Gastroesophageal sphincter (tissue), 4 donors: ENCODE results near the gene UBQLN1. TPM values are rescaled to one million over a fixed set of nuclear protein-coding genes. Genes with fewer than 3 reads are reported as not detected.
A peak's percentile ranks its signal among the peaks of the same experiment; 100 is the strongest.

ENCODE experiments used
- ATAC-seq: fragments of 150-250 bp; one replicate; pipeline ENCODE4 v1.9.1; 2016; ENCODE audit warnings: mild to moderate bottlenecking, moderate library complexity
- H3K27ac ChIP-seq, 4 donors: fragments of 200-600 bp; sonication (generic) in 3 of 4; 1 replicate in 3 of 4; 2 replicates in 1 of 4; pipeline ENCODE4 v1.5.1; 2016 to 2019
- H3K27me3 ChIP-seq: fragments of 200-600 bp; sonication (generic); one replicate; pipeline ENCODE4 v1.5.1; 2019
- H3K36me3 ChIP-seq, 2 donors: fragments of 200-600 bp; sonication (generic); one replicate each; pipeline ENCODE4 v1.5.1; 2019; ENCODE audit warnings: control low read depth in 1 of 2
- H3K4me1 ChIP-seq, 3 donors: fragments of 200-600 bp; sonication (generic); 1 replicate in 2 of 3; 2 replicates in 1 of 3; pipeline ENCODE4 v1.5.1; 2016 to 2019; ENCODE audit warnings: control low read depth in 2 of 3
- H3K4me3 ChIP-seq, 2 donors: fragments of 200-600 bp; sonication (generic); one replicate each; pipeline ENCODE4 v1.5.1; 2019; ENCODE audit warnings: mild to moderate bottlenecking in 1 of 2, moderate library complexity in 1 of 2
- H3K9me3 ChIP-seq, 3 donors: fragments of 200-600 bp; sonication (generic); one replicate each; pipeline ENCODE4 v1.5.1; 2017 to 2019; ENCODE audit warnings: control low read depth in 2 of 3
- CTCF ChIP-seq, 4 experiments: fragments of 200-600 bp in 2 of 4; fragments of 450-650 bp in 2 of 4; sonication (generic) in 1 of 4; IDR thresholded peaks; one replicate each; pipeline ENCODE4 v1.5.1; 2017 to 2019; ENCODE audit warnings: antibody characterized with exemption in 4 of 4, mild to moderate bottlenecking in 2 of 4, moderate library complexity in 2 of 4
- EP300 ChIP-seq: sonication (generic); formaldehyde crosslinking; IDR thresholded peaks from one replicate; pipeline ENCODE4 v1.6.1; 2017; ENCODE audit warnings: antibody characterized with exemption, mild to moderate bottlenecking
- POLR2A ChIP-seq, 2 donors: fragments of 450-650 bp; IDR thresholded peaks; one replicate each; pipeline ENCODE4 v1.6.1; 2017; ENCODE audit warnings: antibody characterized with exemption in 2 of 2, mild to moderate bottlenecking in 2 of 2, moderate library complexity in 1 of 2
- POLR2AphosphoS5 ChIP-seq: sonication (generic); formaldehyde crosslinking; IDR thresholded peaks from one replicate; pipeline ENCODE4 v1.6.1; 2017; ENCODE audit warnings: antibody characterized with exemption
- WGBS, 2 donors: methylation state at CpG; one replicate each; pipeline ENCODE4 v1.1.5; 2018; ENCODE audit warnings: low coverage in 1 of 2; 5-methylcytosine and 5-hydroxymethylcytosine counted together
- total RNA-seq, 4 donors: library from RNA; depleted of rRNA; stranded (reverse); fragments of >200 nt; gene quantifications; one replicate each; pipeline ENCODE4 v1.1.0, GENCODE V29; 2016

Gene UBQLN1
- total RNA-seq, 4 donors from 2014 or later: 112 to 132 (median 117) TPM

- WGBS, 2 donors: 41 to 51% methylated on average over 5 of the region's 5 CpGs
- H3K27me3 ChIP-seq: no peaks in the 10 kb centered on the region
- H3K27ac ChIP-seq: peak overlapping the region in 2 of 4 donors; percentile 3 to 16
- H3K4me1 ChIP-seq: no peaks in the 10 kb centered on the region
- no peak for ATAC-seq
- H3K9me3 ChIP-seq: no peaks in the 10 kb centered on the region
- no peak for TF ChIP-seq POLR2AphosphoS5
- TF ChIP-seq CTCF (IDR thresholded peaks at IDR 0.05): no peak
- TF ChIP-seq POLR2A (IDR thresholded peaks at IDR 0.05): no peak
- TF ChIP-seq EP300: no peak
- no peak overlapping the region for H3K4me3 ChIP-seq
- H3K36me3 ChIP-seq: peaks cover 9 to 83% of the 10 kb centered on the region in 2 donors
Observed at GRCh38 chr9:83665580-83666200, 42.1 kb downstream of the UBQLN1 start.

- TF ChIP-seq POLR2A (IDR thresholded peaks at IDR 0.05) (no peak), CTCF (IDR thresholded peaks at IDR 0.05) (no peak), POLR2AphosphoS5 (no peak), EP300 (no peak)
- ATAC-seq: no peak
- Histone ChIP-seq H3K4me1 (no peaks in the 10 kb centered on the region), H3K9me3 (no peaks in the 10 kb centered on the region), H3K4me3 (no peak overlapping the region), H3K36me3 (peaks cover 13 to 92% of the 10 kb centered on the region in 2 donors), H3K27me3 (no peaks in the 10 kb centered on the region), H3K27ac (no peak overlapping the region)
- WGBS, 2 donors: 86 to 95% methylated on average over 2 to 3 of the region's 3 CpGs
Observed at GRCh38 chr9:83662933-83663332, 44.8 kb downstream of the UBQLN1 start.

- Histone ChIP-seq H3K27ac (no peak overlapping the region), H3K36me3 (peaks cover 8 to 100% of the 10 kb centered on the region in 2 donors)
Observed at GRCh38 chr9:83656952-83657351, 50.8 kb downstream of the UBQLN1 start.

GRCh38 chr9:83656032-83656680 lies 51.6 kb downstream of the UBQLN1 start:
- 90 to 92% methylated on average over 2 of the region's 2 CpGs for WGBS, 2 donors
- H3K9me3 ChIP-seq: no peaks in the 10 kb centered on the region
- ATAC-seq: no peak
- no peak overlapping the region for H3K27ac ChIP-seq
- H3K36me3 ChIP-seq: peaks cover 4 to 100% of the 10 kb centered on the region in 2 donors
- no peaks in the 10 kb centered on the region for H3K27me3 ChIP-seq
- no peaks in the 10 kb centered on the region for H3K4me1 ChIP-seq
- H3K4me3 ChIP-seq: no peak overlapping the region
- TF ChIP-seq POLR2AphosphoS5: no peak
- no peak for TF ChIP-seq CTCF (IDR thresholded peaks at IDR 0.05)
- no peak for TF ChIP-seq POLR2A (IDR thresholded peaks at IDR 0.05)
- TF ChIP-seq EP300: no peak

More at GRCh38 chr9:83656952-83657351, 50.8 kb downstream of the UBQLN1 start:
- Histone ChIP-seq H3K4me1 (no peaks in the 10 kb centered on the region), H3K4me3 (no peak overlapping the region), H3K27me3 (no peaks in the 10 kb centered on the region), H3K9me3 (no peaks in the 10 kb centered on the region)
- TF ChIP-seq CTCF (IDR thresholded peaks at IDR 0.05) (no peak), EP300 (no peak), POLR2AphosphoS5 (no peak), POLR2A (IDR thresholded peaks at IDR 0.05) (no peak)
- WGBS, 2 donors: 66 to 79% methylated on average over 5 to 6 of the region's 6 CpGs
- no peak for ATAC-seq

- ATAC-seq: no peak
- TF ChIP-seq CTCF (IDR thresholded peaks at IDR 0.05): no peak
- no peak for TF ChIP-seq POLR2AphosphoS5
- no peak for TF ChIP-seq EP300
- no peak for TF ChIP-seq POLR2A (IDR thresholded peaks at IDR 0.05)
- no peaks in the 10 kb centered on the region for H3K4me1 ChIP-seq
- no peak overlapping the region for H3K4me3 ChIP-seq
- no peak overlapping the region for H3K27ac ChIP-seq
- H3K27me3 ChIP-seq: no peaks in the 10 kb centered on the region
- WGBS, 2 donors: 22 to 55% methylated on average over 1 of the region's 1 CpG
- H3K36me3 ChIP-seq: peaks cover 4 to 99% of the 10 kb centered on the region in 2 donors
- H3K9me3 ChIP-seq: no peaks in the 10 kb centered on the region
Observed at GRCh38 chr9:83655433-83655832, 52.3 kb downstream of the UBQLN1 start.
